ENCODE results near the gene PPM1F. TPM values are rescaled to one million over a fixed set of nuclear protein-coding genes. Genes with fewer than 3 reads are reported as not detected.
A peak's percentile ranks its signal among the peaks of the same experiment; 100 is the strongest.

PPM1F gene
- total RNA-seq, 1 experiment from 2014 or later = 28.6 TPM

DNA sequence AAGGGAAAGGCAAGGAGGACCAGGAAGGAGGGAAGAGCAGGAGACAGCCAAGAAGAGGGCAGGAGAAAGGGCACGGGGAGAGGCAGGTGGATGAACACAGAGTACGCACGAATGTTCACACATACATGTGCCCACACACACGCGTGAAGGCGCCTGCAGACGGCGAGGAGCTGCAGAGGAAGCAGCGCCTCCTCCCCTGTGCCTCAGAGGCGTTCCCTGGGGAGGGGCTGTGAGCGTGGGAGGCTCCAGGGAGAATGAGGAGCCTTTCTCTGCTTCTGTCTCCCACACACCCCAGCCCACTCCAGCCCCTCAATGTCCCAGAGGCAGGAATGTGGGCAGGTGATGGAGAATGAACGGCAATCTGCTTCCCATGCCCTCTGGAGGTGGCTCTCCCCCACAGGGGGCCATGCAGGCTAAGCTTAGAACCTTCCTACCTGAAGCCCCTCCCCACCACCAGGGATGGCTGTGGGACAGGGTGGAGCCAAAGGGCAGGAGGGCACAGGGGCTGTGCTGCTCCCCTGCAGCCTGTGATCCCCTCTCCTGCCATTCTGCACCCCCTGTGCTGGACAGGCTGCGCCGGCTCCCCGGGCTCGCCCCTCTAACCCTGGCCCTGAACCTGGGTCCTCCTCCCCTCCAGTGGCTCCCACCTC, 25.3 kb downstream of the PPM1F start:
- H3K9me3 Mint-ChIP-seq = no peaks in the 10 kb centered on the region
- ChIA-PET POLR2A (no interaction called here), CTCF (interaction anchor here (0.9 to 4.5 kb wide), 9 partner anchors 10 to 152 kb away, joined by 3 to 49 read pairs (median 4); partner anchors contain the start of gene PPM1F)
- ATAC-seq (peak; percentile 66), DNase-seq (ENCODE audit: low spot score) (no peak)
- no peaks in the 10 kb centered on the region for H3K27me3 Mint-ChIP-seq (ENCODE audit: low read depth)
- H3K27ac Mint-ChIP-seq = peak overlapping the region; percentile 57; the same call in 1 of the 2 replicates
- no peak overlapping the region for H3K4me3 Mint-ChIP-seq
- H3K4me1 Mint-ChIP-seq = peaks cover 43% of the 10 kb centered on the region
- TF ChIP-seq FOXP1 (CRISPR knock-in tag; IDR thresholded peaks at IDR 0.05; ENCODE audit: borderline replicate concordance) = 0 out of 2 replicates have a peak, but pooled peaks have one; percentile 37
- no peak for TF ChIP-seq GABPB1 (CRISPR knock-in tag; IDR thresholded peaks at IDR 0.05)
- peaks cover 14% of the 10 kb centered on the region; the same call in 1 of the 2 replicates for H3K36me3 Mint-ChIP-seq

DNA sequence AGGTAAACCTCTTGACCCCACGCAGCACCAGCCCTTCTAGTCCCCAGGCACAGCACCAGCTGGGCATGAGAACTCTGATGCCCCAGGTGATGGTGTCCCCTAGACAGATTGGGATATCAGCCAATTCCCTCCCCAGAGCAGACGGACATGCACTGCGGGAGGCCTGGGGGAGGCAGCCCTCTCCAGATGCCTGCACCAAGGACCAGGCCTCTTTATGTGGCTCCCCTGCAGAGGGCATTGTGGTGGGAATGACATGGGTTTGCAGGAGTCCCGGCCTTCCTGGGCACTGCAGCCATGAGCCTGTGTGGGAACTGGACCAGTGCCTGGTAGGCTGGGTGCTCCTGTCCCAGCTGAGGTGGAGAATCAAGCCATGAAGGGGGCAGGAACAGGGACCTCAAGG, 25.9 kb downstream of the PPM1F start:
- H3K27me3 Mint-ChIP-seq (ENCODE audit: low read depth) = no peaks in the 10 kb centered on the region
- TF ChIP-seq SMAD4 (CRISPR knock-in tag; IDR thresholded peaks at IDR 0.05) = no peak
- POLR2A ChIA-PET = no interaction called here
- CTCF ChIA-PET = interaction anchor here (1.0 to 4.5 kb wide), 3 partner anchors 11 to 26 kb away, joined by 3 to 49 read pairs (median 4); partner anchors contain the start of gene PPM1F
- ATAC-seq = no peak
- no peaks in the 10 kb centered on the region for H3K9me3 Mint-ChIP-seq
- peaks cover 14% of the 10 kb centered on the region; the same call in 1 of the 2 replicates for H3K36me3 Mint-ChIP-seq
- no peak for DNase-seq (ENCODE audit: low spot score)
- peaks cover 48% of the 10 kb centered on the region for H3K4me1 Mint-ChIP-seq
- H3K4me3 Mint-ChIP-seq = no peak overlapping the region
- H3K27ac Mint-ChIP-seq = peak overlapping the region; percentile 72; the same call in 1 of the 2 replicates

DNA sequence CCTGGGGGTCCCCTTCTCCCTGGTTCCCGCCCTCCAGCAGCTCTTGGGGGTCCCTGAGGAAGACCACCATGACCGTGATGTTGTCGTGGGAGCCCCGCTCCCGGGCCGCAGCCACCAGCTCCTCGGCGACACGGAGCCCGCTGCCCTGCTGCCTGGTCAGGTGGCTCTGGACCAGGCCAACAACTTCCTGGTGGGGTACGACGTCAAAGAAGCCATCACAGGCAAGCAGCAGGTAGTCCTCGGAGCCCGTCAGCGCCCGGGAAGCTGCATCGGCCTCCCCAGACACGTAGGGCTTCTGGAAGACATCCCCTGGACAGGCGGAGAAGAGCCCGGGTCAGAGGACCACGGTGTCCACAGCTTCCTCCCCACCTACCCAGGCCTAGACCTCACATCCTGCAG, 29.5 kb downstream of the PPM1F start:
- Mint-ChIP-seq H3K27ac (peak overlapping the region; percentile 53; the same call in 1 of the 2 replicates), H3K27me3 (ENCODE audit: low read depth) (no peaks in the 10 kb centered on the region), H3K9me3 (no peaks in the 10 kb centered on the region), H3K36me3 (0 out of 2 replicates have a peak, but pooled peaks cover 3% of the 10 kb centered on the region), H3K4me3 (no peak overlapping the region), H3K4me1 (peaks cover 64% of the 10 kb centered on the region)
- no peak for ATAC-seq
- no peak for DNase-seq (ENCODE audit: low spot score)
- TF ChIP-seq, protein P1, sequence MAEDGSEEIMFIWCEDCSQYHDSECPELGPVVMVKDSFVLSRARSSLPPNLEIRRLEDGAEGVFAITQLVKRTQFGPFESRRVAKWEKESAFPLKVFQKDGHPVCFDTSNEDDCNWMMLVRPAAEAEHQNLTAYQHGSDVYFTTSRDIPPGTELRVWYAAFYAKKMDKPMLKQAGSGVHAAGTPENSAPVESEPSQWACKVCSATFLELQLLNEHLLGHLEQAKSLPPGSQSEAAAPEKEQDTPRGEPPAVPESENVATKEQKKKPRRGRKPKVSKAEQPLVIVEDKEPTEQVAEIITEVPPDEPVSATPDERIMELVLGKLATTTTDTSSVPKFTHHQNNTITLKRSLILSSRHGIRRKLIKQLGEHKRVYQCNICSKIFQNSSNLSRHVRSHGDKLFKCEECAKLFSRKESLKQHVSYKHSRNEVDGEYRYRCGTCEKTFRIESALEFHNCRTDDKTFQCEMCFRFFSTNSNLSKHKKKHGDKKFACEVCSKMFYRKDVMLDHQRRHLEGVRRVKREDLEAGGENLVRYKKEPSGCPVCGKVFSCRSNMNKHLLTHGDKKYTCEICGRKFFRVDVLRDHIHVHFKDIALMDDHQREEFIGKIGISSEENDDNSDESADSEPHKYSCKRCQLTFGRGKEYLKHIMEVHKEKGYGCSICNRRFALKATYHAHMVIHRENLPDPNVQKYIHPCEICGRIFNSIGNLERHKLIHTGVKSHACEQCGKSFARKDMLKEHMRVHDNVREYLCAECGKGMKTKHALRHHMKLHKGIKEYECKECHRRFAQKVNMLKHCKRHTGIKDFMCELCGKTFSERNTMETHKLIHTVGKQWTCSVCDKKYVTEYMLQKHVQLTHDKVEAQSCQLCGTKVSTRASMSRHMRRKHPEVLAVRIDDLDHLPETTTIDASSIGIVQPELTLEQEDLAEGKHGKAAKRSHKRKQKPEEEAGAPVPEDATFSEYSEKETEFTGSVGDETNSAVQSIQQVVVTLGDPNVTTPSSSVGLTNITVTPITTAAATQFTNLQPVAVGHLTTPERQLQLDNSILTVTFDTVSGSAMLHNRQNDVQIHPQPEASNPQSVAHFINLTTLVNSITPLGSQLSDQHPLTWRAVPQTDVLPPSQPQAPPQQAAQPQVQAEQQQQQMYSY (CRISPR knock-in tag; IDR thresholded peaks at IDR 0.05) = peak; percentile 58
- TF ChIP-seq RELA (CRISPR knock-in tag; IDR thresholded peaks at IDR 0.05; ENCODE audit: borderline replicate concordance) = no peak
- POLR2A ChIA-PET = interaction anchor here (0.7 kb wide), 1 partner anchor 15 kb away, joined by 3 read pairs; no protein-coding TSS in a partner anchor
- CTCF ChIA-PET = interaction anchor here (1.9 to 3.5 kb wide), 2 partner anchors 15 to 24 kb away, joined by 14 to 16 read pairs; no protein-coding TSS in a partner anchor

DNA sequence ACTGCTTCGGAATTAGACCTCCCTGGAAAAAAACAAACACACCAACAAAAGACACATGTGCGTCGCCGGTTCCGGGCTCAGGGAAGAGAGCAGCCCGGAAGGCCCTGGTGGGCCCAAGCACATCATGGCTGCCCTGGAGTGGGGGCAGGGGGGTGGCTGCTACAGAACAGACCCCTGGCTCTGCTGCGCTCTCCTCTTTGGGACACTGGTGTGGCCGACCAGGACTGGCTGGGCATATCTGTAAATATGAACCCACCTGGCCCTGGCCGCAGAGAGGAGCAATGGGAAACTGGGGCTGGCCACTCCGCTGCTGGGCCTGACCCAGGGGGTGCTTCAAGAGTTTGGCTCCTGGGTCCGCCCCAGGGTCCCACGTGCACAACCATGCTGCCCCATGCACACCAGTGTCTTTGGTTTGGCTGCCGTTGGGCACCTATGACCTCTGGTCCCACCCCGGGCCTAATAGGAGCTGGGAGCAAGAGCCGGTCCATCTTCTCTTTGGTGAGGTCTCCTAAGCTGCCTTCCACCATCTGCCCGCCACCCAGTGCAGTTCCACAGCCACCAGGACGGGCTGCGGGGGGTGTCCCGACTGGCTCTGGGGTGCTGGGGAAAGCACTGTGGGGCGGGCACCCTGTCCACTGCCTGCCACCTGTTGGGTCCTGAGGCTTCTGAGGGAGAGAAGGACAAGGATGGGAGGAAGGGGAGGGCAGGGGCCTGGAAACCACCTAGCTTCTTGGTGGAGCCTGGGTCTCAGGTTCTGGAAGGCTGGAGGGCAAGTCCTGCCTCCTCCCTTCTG, 30.1 kb downstream of the PPM1F start:
- POLR2A ChIA-PET = no interaction called here
- Mint-ChIP-seq H3K4me3 (no peak overlapping the region), H3K9me3 (no peaks in the 10 kb centered on the region), H3K36me3 (0 out of 2 replicates have a peak, but pooled peaks cover 3% of the 10 kb centered on the region), H3K27me3 (ENCODE audit: low read depth) (no peaks in the 10 kb centered on the region), H3K4me1 (peaks cover 61% of the 10 kb centered on the region), H3K27ac (peak overlapping the region; percentile 96)
- CTCF ChIA-PET = interaction anchor here (0.9 to 3.5 kb wide), 7 partner anchors 16 to 293 kb away, joined by 3 to 39 read pairs (median 6); partner anchors contain the start of genes MAPK1, PPM1F and YDJC
- no peak for ATAC-seq
- no peak for TF ChIP-seq SMAD3 (CRISPR knock-in tag; IDR thresholded peaks at IDR 0.05; ENCODE audit: borderline replicate concordance)
- TF ChIP-seq, protein P2, sequence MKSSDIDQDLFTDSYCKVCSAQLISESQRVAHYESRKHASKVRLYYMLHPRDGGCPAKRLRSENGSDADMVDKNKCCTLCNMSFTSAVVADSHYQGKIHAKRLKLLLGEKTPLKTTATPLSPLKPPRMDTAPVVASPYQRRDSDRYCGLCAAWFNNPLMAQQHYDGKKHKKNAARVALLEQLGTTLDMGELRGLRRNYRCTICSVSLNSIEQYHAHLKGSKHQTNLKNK (CRISPR knock-in tag; IDR thresholded peaks at IDR 0.05) = no peak
- no peak for DNase-seq (ENCODE audit: low spot score)

DNA sequence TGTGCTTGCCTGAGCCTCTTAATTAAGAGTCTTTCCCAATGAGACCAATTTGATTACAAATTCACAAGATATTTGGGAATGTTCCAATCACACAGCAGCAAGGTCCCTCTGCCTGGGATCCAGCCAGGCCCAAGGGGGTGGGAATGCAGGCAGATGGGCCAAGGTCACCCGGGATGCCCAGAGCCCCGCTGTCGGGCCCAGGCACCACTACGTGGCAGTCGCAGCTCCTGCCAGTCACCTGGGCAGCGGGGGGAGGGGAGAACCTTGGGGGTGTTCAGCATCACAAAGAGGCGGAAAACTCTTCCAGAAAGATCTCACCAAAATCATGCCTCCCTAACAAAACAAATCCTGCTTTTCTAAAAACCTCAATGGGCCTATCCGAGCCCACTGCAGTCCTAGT, 30.9 kb downstream of the PPM1F start:
- Mint-ChIP-seq H3K36me3 (0 out of 2 replicates have a peak, but pooled peaks cover 3% of the 10 kb centered on the region), H3K27me3 (ENCODE audit: low read depth) (no peaks in the 10 kb centered on the region), H3K4me3 (no peak overlapping the region), H3K27ac (peak overlapping the region; percentile 96), H3K9me3 (no peaks in the 10 kb centered on the region), H3K4me1 (peaks cover 65% of the 10 kb centered on the region)
- CTCF ChIA-PET = interaction anchor here (1.2 to 3.5 kb wide), 9 partner anchors 14 to 292 kb away, joined by 3 to 39 read pairs (median 7); partner anchors contain the start of genes MAPK1, PPM1F and YDJC
- ATAC-seq (peak; percentile 43), DNase-seq (ENCODE audit: low spot score) (peak; percentile 77)
- POLR2A ChIA-PET = no interaction called here
- TF ChIP-seq, protein P3, sequence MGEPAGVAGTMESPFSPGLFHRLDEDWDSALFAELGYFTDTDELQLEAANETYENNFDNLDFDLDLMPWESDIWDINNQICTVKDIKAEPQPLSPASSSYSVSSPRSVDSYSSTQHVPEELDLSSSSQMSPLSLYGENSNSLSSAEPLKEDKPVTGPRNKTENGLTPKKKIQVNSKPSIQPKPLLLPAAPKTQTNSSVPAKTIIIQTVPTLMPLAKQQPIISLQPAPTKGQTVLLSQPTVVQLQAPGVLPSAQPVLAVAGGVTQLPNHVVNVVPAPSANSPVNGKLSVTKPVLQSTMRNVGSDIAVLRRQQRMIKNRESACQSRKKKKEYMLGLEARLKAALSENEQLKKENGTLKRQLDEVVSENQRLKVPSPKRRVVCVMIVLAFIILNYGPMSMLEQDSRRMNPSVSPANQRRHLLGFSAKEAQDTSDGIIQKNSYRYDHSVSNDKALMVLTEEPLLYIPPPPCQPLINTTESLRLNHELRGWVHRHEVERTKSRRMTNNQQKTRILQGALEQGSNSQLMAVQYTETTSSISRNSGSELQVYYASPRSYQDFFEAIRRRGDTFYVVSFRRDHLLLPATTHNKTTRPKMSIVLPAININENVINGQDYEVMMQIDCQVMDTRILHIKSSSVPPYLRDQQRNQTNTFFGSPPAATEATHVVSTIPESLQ (CRISPR knock-in tag; IDR thresholded peaks at IDR 0.05) = no peak
- TF ChIP-seq, protein P4, sequence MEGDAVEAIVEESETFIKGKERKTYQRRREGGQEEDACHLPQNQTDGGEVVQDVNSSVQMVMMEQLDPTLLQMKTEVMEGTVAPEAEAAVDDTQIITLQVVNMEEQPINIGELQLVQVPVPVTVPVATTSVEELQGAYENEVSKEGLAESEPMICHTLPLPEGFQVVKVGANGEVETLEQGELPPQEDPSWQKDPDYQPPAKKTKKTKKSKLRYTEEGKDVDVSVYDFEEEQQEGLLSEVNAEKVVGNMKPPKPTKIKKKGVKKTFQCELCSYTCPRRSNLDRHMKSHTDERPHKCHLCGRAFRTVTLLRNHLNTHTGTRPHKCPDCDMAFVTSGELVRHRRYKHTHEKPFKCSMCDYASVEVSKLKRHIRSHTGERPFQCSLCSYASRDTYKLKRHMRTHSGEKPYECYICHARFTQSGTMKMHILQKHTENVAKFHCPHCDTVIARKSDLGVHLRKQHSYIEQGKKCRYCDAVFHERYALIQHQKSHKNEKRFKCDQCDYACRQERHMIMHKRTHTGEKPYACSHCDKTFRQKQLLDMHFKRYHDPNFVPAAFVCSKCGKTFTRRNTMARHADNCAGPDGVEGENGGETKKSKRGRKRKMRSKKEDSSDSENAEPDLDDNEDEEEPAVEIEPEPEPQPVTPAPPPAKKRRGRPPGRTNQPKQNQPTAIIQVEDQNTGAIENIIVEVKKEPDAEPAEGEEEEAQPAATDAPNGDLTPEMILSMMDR (IDR thresholded peaks at IDR 0.05) = no peak
- TF ChIP-seq, protein P5, sequence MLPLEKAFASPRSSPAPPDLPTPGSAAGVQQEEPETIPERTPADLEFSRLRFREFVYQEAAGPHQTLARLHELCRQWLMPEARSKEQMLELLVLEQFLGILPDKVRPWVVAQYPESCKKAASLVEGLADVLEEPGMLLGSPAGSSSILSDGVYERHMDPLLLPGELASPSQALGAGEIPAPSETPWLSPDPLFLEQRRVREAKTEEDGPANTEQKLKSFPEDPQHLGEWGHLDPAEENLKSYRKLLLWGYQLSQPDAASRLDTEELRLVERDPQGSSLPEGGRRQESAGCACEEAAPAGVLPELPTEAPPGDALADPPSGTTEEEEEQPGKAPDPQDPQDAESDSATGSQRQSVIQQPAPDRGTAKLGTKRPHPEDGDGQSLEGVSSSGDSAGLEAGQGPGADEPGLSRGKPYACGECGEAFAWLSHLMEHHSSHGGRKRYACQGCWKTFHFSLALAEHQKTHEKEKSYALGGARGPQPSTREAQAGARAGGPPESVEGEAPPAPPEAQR (CRISPR knock-in tag; IDR thresholded peaks at IDR 0.05) = no peak
- TF ChIP-seq FOXJ3 (CRISPR knock-in tag; IDR thresholded peaks at IDR 0.05; ENCODE audit: borderline replicate concordance) = no peak
